ENCODE data around the gene DLEU7. TPM values are rescaled to one million over a fixed set of nuclear protein-coding genes. Genes with fewer than 3 reads are reported as not detected.

DLEU7 gene
- total and polyA plus RNA-seq, 2 of the 13 experiments (the other 11 are each of a cell fraction or from before 2014, with no cell fraction given): not detected

DNA sequence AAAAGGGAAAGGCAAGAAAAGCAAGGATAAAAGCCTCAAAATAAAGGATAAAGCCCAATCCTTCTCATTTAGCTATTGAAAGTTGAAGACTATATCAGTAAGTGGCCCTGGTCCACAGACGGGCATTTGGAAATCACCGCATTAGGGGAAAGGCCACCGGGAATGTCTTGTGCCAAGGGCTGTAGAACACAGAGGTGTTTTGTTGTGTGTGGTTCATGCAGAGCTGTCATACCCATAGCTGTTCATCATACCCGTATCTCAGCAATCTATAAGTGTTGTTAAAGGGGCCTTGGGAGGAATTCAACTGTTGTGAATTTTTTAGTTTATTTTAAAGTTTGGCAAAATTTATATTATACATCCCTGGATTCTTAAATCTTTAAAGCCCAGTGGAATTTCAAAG lies 33.0 kb downstream of the DLEU7 start (continued):
- TF ChIP-seq MTA1 (CRISPR knock-in tag; IDR thresholded peaks at IDR 0.05; ENCODE audit: borderline replicate concordance) (no peak), ZNF136 (CRISPR knock-in tag; IDR thresholded peaks at IDR 0.05; ENCODE audit: low read depth) (no peak), ZNF333 (CRISPR knock-in tag; IDR thresholded peaks at IDR 0.05; ENCODE audit: borderline replicate concordance) (no peak), JUND (CRISPR knock-in tag; IDR thresholded peaks at IDR 0.05) (no peak), ZSCAN20 (CRISPR knock-in tag; IDR thresholded peaks at IDR 0.05; ENCODE audit: borderline replicate concordance) (no peak), YEATS4 (CRISPR knock-in tag; IDR thresholded peaks at IDR 0.05; ENCODE audit: borderline replicate concordance) (no peak), ZNF383 (CRISPR knock-in tag; IDR thresholded peaks at IDR 0.05; ENCODE audit: borderline replicate concordance) (no peak)

DNA sequence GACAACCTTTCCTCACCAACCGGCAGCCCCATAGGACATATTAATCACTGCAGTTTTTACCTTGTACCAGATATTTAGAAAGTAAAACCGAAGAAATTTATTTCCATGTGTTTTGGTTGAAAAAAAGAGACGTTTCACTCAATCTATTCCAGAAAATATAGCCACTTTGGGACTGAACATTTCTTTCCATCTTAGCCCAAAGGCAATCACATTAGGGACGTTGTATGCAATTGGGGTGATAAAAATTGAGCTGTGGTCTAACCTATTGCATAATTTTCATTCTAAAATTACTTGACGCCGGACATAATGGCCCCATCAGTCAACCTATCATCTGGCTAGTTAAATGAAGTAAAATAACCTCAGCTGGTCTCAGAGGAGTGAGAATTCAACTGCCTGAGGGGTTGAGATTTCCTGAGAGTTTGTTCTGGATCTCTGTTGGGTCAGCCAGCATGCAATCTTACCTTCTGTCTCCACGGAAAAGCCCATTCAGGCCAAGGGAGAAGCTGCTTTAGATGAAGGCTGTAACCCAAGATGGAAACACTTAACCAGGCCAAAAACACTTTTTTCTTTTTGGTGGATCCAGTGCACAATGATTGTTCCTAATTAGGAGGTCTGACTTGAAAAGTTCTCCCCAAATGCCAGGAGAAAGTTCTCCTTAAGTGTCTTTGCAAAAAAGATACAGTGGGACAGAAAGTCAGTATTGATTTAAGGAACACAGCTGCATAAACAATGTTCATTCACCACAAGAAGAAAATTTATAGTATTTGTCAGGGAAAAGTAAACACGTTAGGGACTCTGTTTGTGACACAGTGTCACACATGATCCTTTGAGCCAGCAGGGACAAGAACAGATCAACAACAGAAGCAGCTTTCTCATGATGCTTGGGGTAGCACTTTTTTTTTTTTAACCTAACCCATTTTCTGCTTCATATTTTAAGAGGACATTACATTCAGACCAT lies 34.1 kb downstream of the DLEU7 start:
- Histone ChIP-seq H3K4me1 (ENCODE audit: insufficient read depth, low read length) (no peaks in the 10 kb centered on the region; the same call in 1 of the 2 replicates), H3K9me3 (ENCODE audit: low read length) (no peaks in the 10 kb centered on the region), H3K4me2 (ENCODE audit: low read depth, low read length) (no peak overlapping the region), H3K79me2 (ENCODE audit: insufficient read depth, low read length) (no peaks in the 10 kb centered on the region), H3K36me3 (replicated peaks in 1 of 2; ENCODE audit: control insufficient read depth in 1 of 2, insufficient read depth in 2 of 2, low read length in 2 of 2) (no peaks in the 10 kb centered on the region; a peak in 1 of 5 replicates), H3K27me3 (ENCODE audit: control insufficient read depth in 1 of 2, insufficient read depth in 2 of 2, low read length in 2 of 2) (no peaks in the 10 kb centered on the region), H3K4me3 (replicated peaks in 1 of 3; ENCODE audit: insufficient read depth in 1 of 3, low read depth in 2 of 3, low read length in 3 of 3) (no peak overlapping the region), H2AFZ (ENCODE audit: low read length) (no peak overlapping the region), H3K27ac (ENCODE audit: extremely low read length, insufficient read depth, low read length) (no peak overlapping the region), H3K9ac (ENCODE audit: insufficient read depth, low read depth, low read length) (no peak overlapping the region), H4K20me1 (ENCODE audit: insufficient read depth, low read length) (no peaks in the 10 kb centered on the region)
- intact Hi-C loops (cut with micrococcal nuclease; ENCODE audit: unreplicated experiment): loop anchor here (10.0 kb wide), 1 partner anchor 265 kb away; no protein-coding TSS in a partner anchor
- ChIA-PET POLR2A (no interaction called here), CTCF (ENCODE audit: low intra/inter-chr PET ratio, low total read pairs) (no interaction called here)
- FAIRE-seq: no peak
- no TSS peak for BruUV-seq (replicated peaks)
- ATAC-seq: no peak
- in situ Hi-C loops (cut with HindIII; ENCODE audit: extremely low pct_ligation_motif_present, low pct_unique_long_range_greater_than_20kb): loop anchor here (10.0 to 25.0 kb wide), 3 partner anchors 725 to 1147 kb away; no protein-coding TSS in a partner anchor
- no peak for DNase-seq (ENCODE audit: low spot score)
- WGBS (ENCODE audit: low lambda C conversion rate): 69% methylated on average over 8 of the region's 8 CpGs
- TF ChIP-seq RELA (CRISPR knock-in tag; IDR thresholded peaks at IDR 0.05): no peak
- TF ChIP-seq, protein P1, sequence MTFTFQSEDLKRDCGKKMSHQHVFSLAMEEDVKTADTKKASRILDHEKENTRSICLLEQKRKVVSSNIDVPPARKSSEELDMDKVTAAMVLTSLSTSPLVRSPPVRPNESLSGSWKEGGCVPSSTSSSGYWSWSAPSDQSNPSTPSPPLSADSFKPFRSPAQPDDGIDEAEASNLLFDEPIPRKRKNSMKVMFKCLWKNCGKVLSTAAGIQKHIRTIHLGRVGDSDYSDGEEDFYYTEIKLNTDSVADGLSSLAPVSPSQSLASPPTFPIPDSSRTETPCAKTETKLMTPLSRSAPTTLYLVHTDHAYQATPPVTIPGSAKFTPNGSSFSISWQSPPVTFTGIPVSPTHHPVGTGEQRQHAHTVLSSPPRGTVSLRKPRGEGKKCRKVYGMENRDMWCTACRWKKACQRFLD (CRISPR knock-in tag; IDR thresholded peaks at IDR 0.05; ENCODE audit: borderline replicate concordance): no peak
- no peak for TF ChIP-seq ZNF646 (CRISPR knock-in tag; IDR thresholded peaks at IDR 0.05)
- TF ChIP-seq, protein P2, sequence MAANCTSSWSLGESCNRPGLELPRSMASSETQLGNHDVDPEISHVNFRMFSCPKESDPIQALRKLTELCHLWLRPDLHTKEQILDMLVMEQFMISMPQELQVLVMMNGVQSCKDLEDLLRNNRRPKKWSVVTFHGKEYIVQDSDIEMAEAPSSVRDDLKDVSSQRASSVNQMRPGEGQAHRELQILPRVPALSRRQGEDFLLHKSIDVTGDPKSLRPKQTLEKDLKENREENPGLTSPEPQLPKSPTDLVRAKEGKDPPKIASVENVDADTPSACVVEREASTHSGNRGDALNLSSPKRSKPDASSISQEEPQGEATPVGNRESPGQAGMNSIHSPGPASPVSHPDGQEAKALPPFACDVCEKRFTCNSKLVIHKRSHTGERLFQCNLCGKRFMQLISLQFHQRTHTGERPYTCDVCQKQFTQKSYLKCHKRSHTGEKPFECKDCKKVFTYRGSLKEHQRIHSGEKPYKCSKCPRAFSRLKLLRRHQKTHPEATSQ (CRISPR knock-in tag; IDR thresholded peaks at IDR 0.05; ENCODE audit: borderline replicate concordance): no peak
- TF ChIP-seq ZNF749 (CRISPR knock-in tag; IDR thresholded peaks at IDR 0.05; ENCODE audit: borderline replicate concordance): no peak
